HFF-Myc (cell line): ENCODE results near the gene CCNI2.

Source experiments
- DNase-seq: peaks from one replicate; pipeline ENCODE4 v3.0.0-alpha.2; 2011; ENCODE audit warnings: low read depth; ENCODE audit errors: extremely low read depth
- H3K4me3 ChIP-seq: replicated peaks from 2 replicates; pipeline ENCODE4 v1.5.1; 2011; ENCODE audit warnings: low read depth, mild to moderate bottlenecking, control low read depth, low read length
- CTCF ChIP-seq: IDR thresholded peaks from 2 replicates; pipeline ENCODE4 v1.5.1; 2012; ENCODE audit warnings: mild to moderate bottlenecking, low read depth, low read length, control low read depth; ENCODE audit errors: missing control alignments

Gene CCNI2

GRCh38 chr5:132742158-132742557 is 5.1 kb upstream of the CCNI2 start:
- DNase-seq: no peak
- H3K4me3 ChIP-seq: no peak overlapping the region
- no peak for TF ChIP-seq CTCF

- no peak for TF ChIP-seq CTCF
- no peak for DNase-seq
- no peak overlapping the region for H3K4me3 ChIP-seq
Measured at GRCh38 chr5:132742626-132743025, 4.6 kb upstream of the CCNI2 start.

DNA sequence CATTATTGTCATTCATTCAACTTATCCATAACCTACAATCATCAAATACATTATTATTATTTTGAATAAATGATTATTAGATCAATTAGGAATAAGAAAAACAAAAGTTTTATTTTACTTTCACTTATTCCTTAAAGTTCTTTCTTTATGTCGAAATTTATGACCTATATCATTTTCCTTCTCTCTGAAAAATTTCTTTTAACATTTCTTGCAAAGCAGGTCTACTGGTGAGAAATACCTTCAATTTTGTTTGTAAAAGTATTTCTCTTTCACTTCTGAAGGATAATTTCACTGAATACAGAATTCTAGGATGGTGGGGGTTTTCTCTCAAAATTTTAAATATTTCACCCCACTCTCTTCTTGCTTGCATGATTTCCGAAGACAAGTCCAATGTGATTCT is 2.6 kb upstream of the CCNI2 start:
- no peak for TF ChIP-seq CTCF
- no peak overlapping the region for H3K4me3 ChIP-seq
- no peak for DNase-seq

- DNase-seq: no peak
- H3K4me3 ChIP-seq: peak overlapping the region; percentile 36
- no peak for TF ChIP-seq CTCF
Measured at GRCh38 chr5:132746592-132746953, 653 bp upstream of the CCNI2 start.

GRCh38 chr5:132747616-132748440 is 602 bp downstream of the CCNI2 start:
- TF ChIP-seq CTCF: no peak
- no peak for DNase-seq
- H3K4me3 ChIP-seq: peak overlapping the region; percentile 36

DNA sequence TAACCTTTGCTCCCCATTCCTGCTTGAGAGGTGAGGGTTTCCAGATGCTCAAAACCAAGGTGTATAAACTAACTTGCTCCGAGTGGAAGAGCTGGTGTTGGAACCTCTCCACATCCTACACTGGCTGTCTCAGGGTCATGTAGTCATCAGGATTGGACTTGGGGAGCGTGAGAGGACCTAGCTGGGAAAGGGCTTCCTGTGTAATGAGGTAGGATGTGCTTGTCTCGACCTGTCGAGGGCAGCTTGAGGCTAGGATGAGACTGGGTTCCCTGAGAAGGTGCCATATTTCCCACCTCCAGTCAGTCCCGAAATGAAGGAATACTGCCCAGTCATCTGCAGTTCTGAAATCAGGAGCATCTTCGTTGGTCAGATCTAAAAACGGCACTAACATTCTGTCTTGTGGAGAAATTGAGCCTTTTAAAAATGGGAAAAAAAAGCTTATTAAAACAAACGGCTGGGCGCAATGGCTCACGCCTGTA is 1.3 kb downstream of the CCNI2 start:
- no peak overlapping the region for H3K4me3 ChIP-seq
- no peak for TF ChIP-seq CTCF
- no peak for DNase-seq

- TF ChIP-seq CTCF: no peak
- DNase-seq: no peak
- H3K4me3 ChIP-seq: no peak overlapping the region
Measured at GRCh38 chr5:132749506-132749905, 2.3 kb downstream of the CCNI2 start.
